ENCODE data around the gene NT5DC4. TPM values are rescaled to one million over a fixed set of nuclear protein-coding genes. Genes with fewer than 3 reads are reported as not detected.
A peak's percentile ranks its signal among the peaks of the same experiment; 100 is the strongest.

NT5DC4 gene
- polyA plus RNA-seq, 1 donor: 2.6 TPM

- H3K9me3 ChIP-seq (ENCODE audit: control insufficient read depth, low read depth, low read length): no peaks in the 10 kb centered on the region
- DNase-seq: peak in 1 of 2 donors; percentile 24
- WGBS (ENCODE audit: insufficient coverage, low lambda C conversion rate): 70% methylated on average over 2 of the region's 13 CpGs
- no peaks in the 10 kb centered on the region for H3K27me3 ChIP-seq (ENCODE audit: control insufficient read depth, insufficient read depth, low read length)
- H3K4me3 ChIP-seq (ENCODE audit: low read length): no peak within 1 kb of the TSS
- H3K27ac ChIP-seq (ENCODE audit: low read length): no peak within 1 kb of the TSS
- H3K4me1 ChIP-seq (ENCODE audit: control insufficient read depth, insufficient read depth, low read length): no peaks in the 10 kb centered on the region
- no peaks in the 10 kb centered on the region for H3K36me3 ChIP-seq (ENCODE audit: control insufficient read depth, insufficient read depth, low read length)
Measured at GRCh38 chr2:112784199-112785189, 63.7 kb downstream of the NT5DC4 start, which contains the start of gene IL1A. TSS of gene IL1A (minus strand) at chr2:112784493. CDS start at chr2:112783770, 723 bp downstream.

- Histone ChIP-seq H3K4me3 (ENCODE audit: low read length) (no peak overlapping the region), H3K9me3 (ENCODE audit: control insufficient read depth, low read depth, low read length) (no peaks in the 10 kb centered on the region), H3K27me3 (ENCODE audit: control insufficient read depth, insufficient read depth, low read length) (no peaks in the 10 kb centered on the region), H3K4me1 (ENCODE audit: control insufficient read depth, insufficient read depth, low read length) (no peaks in the 10 kb centered on the region), H3K36me3 (ENCODE audit: control insufficient read depth, insufficient read depth, low read length) (no peaks in the 10 kb centered on the region), H3K27ac (ENCODE audit: low read length) (no peak overlapping the region)
- WGBS (ENCODE audit: insufficient coverage, low lambda C conversion rate): no CpG with 5 or more reads among the region's 3 CpGs
- no peak for DNase-seq
Measured at GRCh38 chr2:112787294-112787693, 66.5 kb downstream of the NT5DC4 start.

GRCh38 chr2:112787729-112788393, 67.0 kb downstream of the NT5DC4 start:
- Histone ChIP-seq H3K27ac (ENCODE audit: low read length) (no peak overlapping the region), H3K9me3 (ENCODE audit: control insufficient read depth, low read depth, low read length) (no peaks in the 10 kb centered on the region), H3K36me3 (ENCODE audit: control insufficient read depth, insufficient read depth, low read length) (no peaks in the 10 kb centered on the region), H3K27me3 (ENCODE audit: control insufficient read depth, insufficient read depth, low read length) (no peaks in the 10 kb centered on the region), H3K4me1 (ENCODE audit: control insufficient read depth, insufficient read depth, low read length) (no peaks in the 10 kb centered on the region), H3K4me3 (ENCODE audit: low read length) (no peak overlapping the region)
- 100% methylated on average over 1 of the region's 4 CpGs for WGBS (ENCODE audit: insufficient coverage, low lambda C conversion rate)
- no peak for DNase-seq

GRCh38 chr2:112788653-112789052, 67.8 kb downstream of the NT5DC4 start:
- Histone ChIP-seq H3K27ac (ENCODE audit: low read length) (no peak overlapping the region), H3K4me1 (ENCODE audit: control insufficient read depth, insufficient read depth, low read length) (no peaks in the 10 kb centered on the region)
- 60% methylated on average over 1 of the region's 3 CpGs for WGBS (ENCODE audit: insufficient coverage, low lambda C conversion rate)

More at GRCh38 chr2:112788653-112789052, 67.8 kb downstream of the NT5DC4 start:
- H3K9me3 ChIP-seq (ENCODE audit: control insufficient read depth, low read depth, low read length): no peaks in the 10 kb centered on the region
- H3K27me3 ChIP-seq (ENCODE audit: control insufficient read depth, insufficient read depth, low read length): no peaks in the 10 kb centered on the region
- peak in 1 of 2 donors; percentile 22 for DNase-seq
- H3K4me3 ChIP-seq (ENCODE audit: low read length): no peak overlapping the region
- no peaks in the 10 kb centered on the region for H3K36me3 ChIP-seq (ENCODE audit: control insufficient read depth, insufficient read depth, low read length)

Other genes with a start within 250 kb of the NT5DC4 start
- 20.8 TPM for gene TTL, start 238.9 kb upstream of the NT5DC4 start, polyA plus RNA-seq
- 23.7 TPM for gene POLR1B, start 178.6 kb upstream of the NT5DC4 start, polyA plus RNA-seq
- 27.4 TPM for gene CHCHD5, start 136.4 kb upstream of the NT5DC4 start, polyA plus RNA-seq
- 42.1 TPM for gene SLC20A1, start 75.1 kb upstream of the NT5DC4 start, polyA plus RNA-seq
- 6.2 TPM for gene CKAP2L, start 43.6 kb downstream of the NT5DC4 start, polyA plus RNA-seq
- 0.09 TPM for gene IL1A, start 63.5 kb downstream of the NT5DC4 start, polyA plus RNA-seq
- gene IL1B, start 115.8 kb downstream of the NT5DC4 start, polyA plus RNA-seq: 3.9 TPM
- 1.6 TPM for gene IL37, start 190.1 kb downstream of the NT5DC4 start, polyA plus RNA-seq